HCT116 (cell line): ENCODE data around the gene IQSEC3. TPM values are rescaled to one million over a fixed set of nuclear protein-coding genes. Genes with fewer than 3 reads are reported as not detected.

ENCODE experiments used
- ATAC-seq: fragments of 200-7000 bp; cut with Tn5 transposase; 2 replicates; pipeline ENCODE4 v1.9.1; 2020; ENCODE audit warnings: mild to moderate bottlenecking, moderate library complexity
- BruUV-seq: library from RNA; stranded (reverse); fragments of 400-500 nt; replicated peaks from 2 replicates; lab custom pipeline; 2021; lab: Mats Ljungman, UMichigan
- CTCF ChIA-PET: fragments of 300-600 bp; sonication (Branson Sonifier 250); formaldehyde crosslinking; loops from one replicate; lab custom pipeline; 2021; ENCODE audit warnings: antibody characterized with exemption; lab: Charles Lee
- POLR2A ChIA-PET: fragments of 300-600, 350-600 bp; sonication (Branson Sonifier 250); formaldehyde crosslinking; loops from one replicate; lab custom pipeline; 2021; ENCODE audit warnings: antibody characterized with exemption; lab: Charles Lee
- RAD21 ChIA-PET, 2 experiments: fragments of 300-600 bp; sonication (Branson Sonifier 250); formaldehyde crosslinking; loops; one replicate each; lab custom pipeline; 2023; ENCODE audit warnings: low total read pairs in 2 of 2; ENCODE audit not compliant: uncharacterized antibody in 2 of 2, unreplicated experiment in 2 of 2, low non-redundant PET in 1 of 2; lab: Charles Lee
- DNase-seq: peaks from one replicate; pipeline ENCODE4 v3.0.0-alpha.2; 2010; ENCODE audit warnings: low read depth, low spot score
- H2AFZ ChIP-seq: fragments of 200-600 bp; shearing (Covaris generic), sonication (generic); 2 replicates; pipeline ENCODE4 v1.6.1; 2017; ENCODE audit warnings: low read depth, mixed run types, mixed read lengths, antibody characterized with exemption, low read length; ENCODE audit not compliant: poor library complexity, severe bottlenecking
- H3K27ac ChIP-seq: 2 replicates; pipeline ENCODE4 v1.5.1; 2012; ENCODE audit warnings: low read depth, low read length
- H3K27me3 ChIP-seq: fragments of 200-600 bp; sonication (generic); 2 replicates; pipeline ENCODE4 v1.6.1; 2016; ENCODE audit warnings: mixed run types, low read length, mixed read lengths; ENCODE audit not compliant: insufficient read depth
- H3K36me3 ChIP-seq, 2 experiments: fragments of 200-500 bp in 1 of 2; fragments of 200-600 bp in 1 of 2; sonication (Bioruptor generic) in 1 of 2; sonication (generic) in 1 of 2; 2 replicates each; pipeline versions ENCODE4 v1.5.1 to v1.6.1; 2014 to 2016; ENCODE audit warnings: low read length in 2 of 2, inconsistent platforms in 1 of 2, mixed read lengths in 1 of 2, mixed run types in 1 of 2; ENCODE audit not compliant: insufficient read depth in 2 of 2, control insufficient read depth in 1 of 2
- H3K4me1 ChIP-seq, 2 experiments: fragments of 200-600 bp in 1 of 2; sonication (generic) in 1 of 2; 2 replicates each; pipeline versions ENCODE4 v1.5.1 to v1.6.1; 2012 to 2017; ENCODE audit warnings: low read length in 2 of 2, inconsistent platforms in 1 of 2, mild to moderate bottlenecking in 1 of 2, mixed read lengths in 1 of 2, mixed run types in 1 of 2, moderate library complexity in 1 of 2; ENCODE audit not compliant: insufficient read depth in 2 of 2, control insufficient read depth in 1 of 2
- H3K4me2 ChIP-seq: fragments of 200-600 bp; sonication (generic); 2 replicates; pipeline ENCODE4 v1.6.1; 2017; ENCODE audit warnings: mixed run types, low read length, mixed read lengths
- H3K4me3 ChIP-seq, 2 experiments: fragments of 200-600 bp in 1 of 2; sonication (generic) in 1 of 2; replicated peaks in 1 of 2; 2 replicates each; pipeline ENCODE4 v1.5.1; 2011 to 2016; ENCODE audit warnings: low read length in 2 of 2, control low read depth in 1 of 2, low read depth in 1 of 2, mild to moderate bottlenecking in 1 of 2, mixed read lengths in 1 of 2, mixed run types in 1 of 2
- H3K79me2 ChIP-seq: fragments of 200-600 bp; sonication (generic); 2 replicates; pipeline ENCODE4 v1.6.1; 2017; ENCODE audit warnings: mild to moderate bottlenecking, mixed run types, low read length, moderate library complexity, mixed read lengths; ENCODE audit not compliant: insufficient read depth
- H3K9ac ChIP-seq: fragments of 200-600 bp; sonication (generic); 2 replicates; pipeline ENCODE4 v1.6.1; 2016; ENCODE audit warnings: low read length, mixed read lengths
- H3K9me2 ChIP-seq: fragments of 200-600 bp; sonication (generic), shearing (Covaris generic); 2 replicates; pipeline ENCODE4 v1.6.1; 2017; ENCODE audit warnings: mixed run types, mild to moderate bottlenecking, moderate library complexity; ENCODE audit not compliant: insufficient read depth
- H3K9me3 ChIP-seq, 2 experiments: fragments of 200-500 bp in 1 of 2; fragments of 200-600 bp in 1 of 2; sonication (Bioruptor generic) in 1 of 2; sonication (generic) in 1 of 2; 2 replicates each; pipeline ENCODE4 v1.6.1; 2014 to 2017; ENCODE audit warnings: low read length in 2 of 2, mixed read lengths in 2 of 2, inconsistent platforms in 1 of 2, low read depth in 1 of 2, mild to moderate bottlenecking in 1 of 2, mixed run types in 1 of 2, moderate library complexity in 1 of 2; ENCODE audit not compliant: control insufficient read depth in 1 of 2, insufficient read depth in 1 of 2
- H4K20me1 ChIP-seq: fragments of 200-600 bp; sonication (generic), shearing (Covaris generic); 2 replicates; pipeline ENCODE4 v1.6.1; 2017; ENCODE audit warnings: mixed run types, mild to moderate bottlenecking, moderate library complexity; ENCODE audit not compliant: insufficient read depth
- ATF3 ChIP-seq: IDR thresholded peaks from 2 replicates; pipeline ENCODE4 v1.6.1; 2012
- EGR1 ChIP-seq: IDR thresholded peaks from 2 replicates; pipeline ENCODE4 v1.6.1; 2012; ENCODE audit warnings: low read depth
- EZH2phosphoT487 ChIP-seq: fragments of 200-600 bp; IDR thresholded peaks from 2 replicates; pipeline ENCODE4 v1.6.1; 2018; ENCODE audit warnings: antibody characterized with exemption, borderline replicate concordance
- FOSL1 ChIP-seq: IDR thresholded peaks from 2 replicates; pipeline ENCODE4 v1.6.1; 2012; ENCODE audit warnings: low read depth
- POLR2AphosphoS5 ChIP-seq: IDR thresholded peaks from 2 replicates; pipeline ENCODE4 v1.6.1; 2011; ENCODE audit warnings: mild to moderate bottlenecking, low read depth, low read length, moderate library complexity
- RAD21 ChIP-seq: IDR thresholded peaks from 2 replicates; pipeline ENCODE4 v1.6.1; 2012; ENCODE audit warnings: low read depth, mild to moderate bottlenecking
- REST ChIP-seq: IDR thresholded peaks from 2 replicates; pipeline ENCODE4 v1.6.1; 2012; ENCODE audit warnings: low read depth
- SP1 ChIP-seq: IDR thresholded peaks from 2 replicates; pipeline ENCODE4 v1.6.1; 2012; ENCODE audit warnings: low read depth
- YY1 ChIP-seq: IDR thresholded peaks from 2 replicates; pipeline ENCODE4 v1.6.1; 2011; ENCODE audit warnings: low read length, low read depth, moderate library complexity, mild to moderate bottlenecking; ENCODE audit not compliant: insufficient replicate concordance; ENCODE audit errors: extremely low read depth
- ZNF274 ChIP-seq: fragments of 200-500 bp; sonication (Bioruptor generic); IDR thresholded peaks from 2 replicates; pipeline ENCODE4 v1.6.1; 2014; ENCODE audit warnings: mild to moderate bottlenecking, low read depth, low read length, inconsistent platforms
- intact Hi-C: fragments of 100-400 bp; cut with micrococcal nuclease; formaldehyde crosslinking; loops from 2 replicates; pipeline ENCODE4 v1.10.0; 2022
- total RNA-seq: library from RNA; stranded (reverse); gene quantifications from one replicate; pipeline ENCODE4 v1.2.1, GENCODE V29; 2021; ENCODE audit not compliant: unreplicated experiment

The IQSEC3 gene
- total RNA-seq, 1 experiment from 2014 or later: not detected

- ChIA-PET POLR2A (no interaction called here), CTCF (no interaction called here), RAD21 (no interaction called here)
- Histone ChIP-seq H2AFZ (no peak overlapping the region), H3K4me3 (no peak overlapping the region), H3K9me2 (no peaks in the 10 kb centered on the region), H4K20me1 (no peaks in the 10 kb centered on the region), H3K36me3 (no peaks in the 10 kb centered on the region), H3K79me2 (no peaks in the 10 kb centered on the region), H3K27me3 (peaks cover 9% of the 10 kb centered on the region; the same call in 1 of the 2 replicates), H3K4me2 (no peak overlapping the region), H3K27ac (no peak overlapping the region), H3K9me3 (no peaks in the 10 kb centered on the region), H3K9ac (no peak overlapping the region), H3K4me1 (no peaks in the 10 kb centered on the region)
- ATAC-seq (no peak), DNase-seq (no peak)
- intact Hi-C loops: no loop called here
- no TSS peak for BruUV-seq
- no peak for TF ChIP-seq YY1
- TF ChIP-seq RAD21: no peak
- no peak for TF ChIP-seq ATF3
- TF ChIP-seq EGR1: no peak
- TF ChIP-seq FOSL1: no peak
- TF ChIP-seq POLR2AphosphoS5: no peak
- TF ChIP-seq ZNF274: no peak
- no peak for TF ChIP-seq SP1
These were observed 21.3 kb downstream of the IQSEC3 start for GRCh38 chr12:87856-88255.

GRCh38 chr12:89653-90052, 23.1 kb downstream of the IQSEC3 start:
- H3K27ac ChIP-seq: no peak overlapping the region
- H3K9me2 ChIP-seq: no peaks in the 10 kb centered on the region
- no peaks in the 10 kb centered on the region for H3K4me1 ChIP-seq
- no peak for DNase-seq
- H3K9me3 ChIP-seq: no peaks in the 10 kb centered on the region
- no peaks in the 10 kb centered on the region for H3K36me3 ChIP-seq
- H3K9ac ChIP-seq: no peak overlapping the region
- no peak for ATAC-seq
- BruUV-seq: no TSS peak
- no peak overlapping the region for H3K4me3 ChIP-seq
- no peaks in the 10 kb centered on the region for H3K79me2 ChIP-seq
- ChIA-PET CTCF (no interaction called here), RAD21 (no interaction called here), POLR2A (no interaction called here)
- no peaks in the 10 kb centered on the region; the same call in 1 of the 2 replicates for H3K27me3 ChIP-seq
- no peak overlapping the region for H2AFZ ChIP-seq
- H3K4me2 ChIP-seq: no peak overlapping the region
- intact Hi-C loops: no loop called here
- TF ChIP-seq EZH2phosphoT487: no peak
- TF ChIP-seq REST: no peak
- no peaks in the 10 kb centered on the region for H4K20me1 ChIP-seq
